ENCODE measurements around the gene TMEM202. TPM values are rescaled to one million over a fixed set of nuclear protein-coding genes. Genes with fewer than 3 reads are reported as not detected.

The TMEM202 gene
- total RNA-seq, 4 donors from 2014 or later = not detected

GRCh38 chr15:72358650-72359171, 39.4 kb upstream of the TMEM202 start:
- H3K27ac ChIP-seq = peak overlapping the region; percentile 75 to 84 (median 82)
- no peaks in the 10 kb centered on the region for H3K27me3 ChIP-seq
- peaks cover 21 to 35% of the 10 kb centered on the region in 2 donors for H3K4me1 ChIP-seq
- peaks cover 0 to 27% of the 10 kb centered on the region in 2 donors for H3K36me3 ChIP-seq
- DNase-seq = peak; percentile 82 to 88
- H3K9me3 ChIP-seq = no peaks in the 10 kb centered on the region
- ATAC-seq = peak; percentile 99
- in situ Hi-C loops (cut with MboI; ENCODE audit: low sequenced_read_pairs in 4 of 4) (no loop called here), intact Hi-C loops (cut with DNase I; ENCODE audit: low total_unique reads) (no loop called here)
- H3K4me3 ChIP-seq = no peak overlapping the region
- no peak for TF ChIP-seq POLR2A (IDR thresholded peaks at IDR 0.05)
- no peak for TF ChIP-seq CTCF (IDR thresholded peaks at IDR 0.05 in 4 of 5, conservative IDR thresholded peaks at IDR 0.05 in 1 of 5)

- in situ Hi-C loops (cut with MboI; ENCODE audit: low sequenced_read_pairs in 4 of 4) (loop anchor here in 1 of 4 donors (10.0 kb wide), 1 partner anchor 114 kb away; the partner anchor contains the start of gene ARIH1), intact Hi-C loops (cut with DNase I; ENCODE audit: low total_unique reads) (no loop called here)
- no peaks in the 10 kb centered on the region for H3K27me3 ChIP-seq
- no peaks in the 10 kb centered on the region for H3K9me3 ChIP-seq
- H3K4me3 ChIP-seq = no peak overlapping the region
- TF ChIP-seq CTCF (IDR thresholded peaks at IDR 0.05 in 4 of 5, conservative IDR thresholded peaks at IDR 0.05 in 1 of 5) = no peak
- TF ChIP-seq POLR2A (IDR thresholded peaks at IDR 0.05) = no peak
- H3K27ac ChIP-seq = peak overlapping the region in 1 of 4 donors; percentile 84
- H3K4me1 ChIP-seq = peaks cover 21 to 35% of the 10 kb centered on the region in 2 donors
- H3K36me3 ChIP-seq = peaks cover 0 to 2% of the 10 kb centered on the region in 2 donors
- DNase-seq (no peak), ATAC-seq (no peak)
These were observed 36.9 kb upstream of the TMEM202 start for GRCh38 chr15:72361176-72361575.

DNA sequence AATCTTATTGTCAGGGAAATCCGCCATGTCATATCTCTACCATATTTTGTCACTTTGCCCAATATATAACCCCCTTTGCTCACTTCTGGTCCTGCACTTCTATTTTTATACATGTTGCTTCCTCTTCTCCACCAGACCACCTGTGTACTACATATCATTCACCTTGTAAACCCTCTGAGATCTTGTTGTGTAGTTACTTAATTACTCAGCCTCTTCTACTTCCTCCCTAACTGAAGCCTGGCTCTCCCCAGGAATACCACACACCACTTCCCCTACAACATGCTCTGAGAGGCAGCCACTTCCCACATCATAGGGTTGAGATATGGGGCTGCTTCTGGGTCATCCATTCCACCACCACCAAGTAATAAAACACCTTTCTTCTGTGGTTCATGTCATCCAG, 32.3 kb upstream of the TMEM202 start:
- ATAC-seq (no peak), DNase-seq (no peak)
- no peaks in the 10 kb centered on the region for H3K9me3 ChIP-seq
- no peaks in the 10 kb centered on the region for H3K27me3 ChIP-seq
- no peak overlapping the region for H3K4me3 ChIP-seq
- in situ Hi-C loops (cut with MboI; ENCODE audit: low sequenced_read_pairs in 4 of 4) = loop anchor here in 1 of 4 donors (10.0 kb wide), 1 partner anchor 109 kb away; the partner anchor contains the start of gene ARIH1
- H3K4me1 ChIP-seq = peaks cover 12 to 17% of the 10 kb centered on the region in 2 donors
- intact Hi-C loops (cut with DNase I; ENCODE audit: low total_unique reads) = no loop called here
- TF ChIP-seq CTCF (IDR thresholded peaks at IDR 0.05 in 4 of 5, conservative IDR thresholded peaks at IDR 0.05 in 1 of 5) = no peak
- no peak for TF ChIP-seq POLR2A (IDR thresholded peaks at IDR 0.05)
- no peak overlapping the region for H3K27ac ChIP-seq
- peaks cover 0 to 6% of the 10 kb centered on the region in 2 donors for H3K36me3 ChIP-seq

GRCh38 chr15:72368325-72368724, 29.8 kb upstream of the TMEM202 start:
- no peak for TF ChIP-seq POLR2A (IDR thresholded peaks at IDR 0.05)
- no peak for TF ChIP-seq CTCF (IDR thresholded peaks at IDR 0.05 in 4 of 5, conservative IDR thresholded peaks at IDR 0.05 in 1 of 5)
- Histone ChIP-seq H3K9me3 (no peaks in the 10 kb centered on the region), H3K4me1 (peaks cover 23 to 27% of the 10 kb centered on the region in 2 donors), H3K36me3 (peaks cover 0 to 6% of the 10 kb centered on the region in 2 donors), H3K27me3 (no peaks in the 10 kb centered on the region), H3K4me3 (no peak overlapping the region), H3K27ac (peak overlapping the region in 2 of 4 donors; percentile 25 to 53)
- intact Hi-C loops (cut with DNase I; ENCODE audit: low total_unique reads) = no loop called here
- DNase-seq (no peak), ATAC-seq (no peak)
- in situ Hi-C loops (cut with MboI; ENCODE audit: low sequenced_read_pairs in 4 of 4) = loop anchor here in 1 of 4 donors (10.0 kb wide), 1 partner anchor 106 kb away; the partner anchor contains the start of gene ARIH1

All from gastrocnemius medialis (tissue), 4 donors.